Skin epidermis (tissue), 12 donors: ENCODE data around the gene IL1R2.

ENCODE experiments used
- H3K27ac ChIP-seq, 21 experiments: fragments of 200-600 bp; sonication (generic) in 11 of 21; one replicate each; pipeline ENCODE4 v1.5.0; 2020; ENCODE audit warnings: mild to moderate bottlenecking in 3 of 21, inconsistent platforms in 2 of 21, moderate library complexity in 2 of 21
- H3K4me3 ChIP-seq, 7 experiments: fragments of 200-600 bp; sonication (generic) in 2 of 7; one replicate each; pipeline ENCODE4 v1.5.0; 2020; ENCODE audit warnings: inconsistent platforms in 2 of 7, mild to moderate bottlenecking in 2 of 7, moderate library complexity in 1 of 7

Gene IL1R2

DNA sequence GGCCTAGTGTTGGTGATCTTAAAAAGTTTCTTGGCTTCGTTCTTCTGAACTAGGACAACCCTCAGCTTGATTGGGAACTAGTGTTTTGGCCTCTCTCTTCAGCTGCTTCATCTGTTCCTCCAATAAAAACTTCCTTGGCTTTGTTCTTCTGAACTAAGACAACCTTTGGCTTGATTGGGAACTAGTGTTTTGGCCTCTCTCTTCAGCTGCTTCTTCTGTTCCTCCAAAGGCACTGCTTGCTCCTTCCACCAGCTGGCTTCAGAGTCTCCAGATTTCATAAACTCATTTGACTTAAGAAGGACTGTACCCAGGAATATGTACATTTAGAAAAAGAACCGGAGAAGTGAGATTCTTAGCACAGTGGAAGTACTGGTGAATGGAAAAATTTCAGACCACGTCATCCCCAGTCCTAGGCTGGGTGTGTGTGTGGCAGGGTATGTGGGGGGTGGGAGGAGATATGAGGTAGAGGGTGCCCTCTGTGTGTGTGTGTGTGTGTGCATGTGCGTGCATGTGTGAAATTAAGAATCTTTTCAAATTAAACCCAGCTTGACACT, 20.4 kb downstream of the IL1R2 start:
- Histone ChIP-seq H3K4me3 (no peak overlapping the region), H3K27ac (peak overlapping the region in 8 of 21 experiments; percentile 4 to 64 (median 38))

DNA sequence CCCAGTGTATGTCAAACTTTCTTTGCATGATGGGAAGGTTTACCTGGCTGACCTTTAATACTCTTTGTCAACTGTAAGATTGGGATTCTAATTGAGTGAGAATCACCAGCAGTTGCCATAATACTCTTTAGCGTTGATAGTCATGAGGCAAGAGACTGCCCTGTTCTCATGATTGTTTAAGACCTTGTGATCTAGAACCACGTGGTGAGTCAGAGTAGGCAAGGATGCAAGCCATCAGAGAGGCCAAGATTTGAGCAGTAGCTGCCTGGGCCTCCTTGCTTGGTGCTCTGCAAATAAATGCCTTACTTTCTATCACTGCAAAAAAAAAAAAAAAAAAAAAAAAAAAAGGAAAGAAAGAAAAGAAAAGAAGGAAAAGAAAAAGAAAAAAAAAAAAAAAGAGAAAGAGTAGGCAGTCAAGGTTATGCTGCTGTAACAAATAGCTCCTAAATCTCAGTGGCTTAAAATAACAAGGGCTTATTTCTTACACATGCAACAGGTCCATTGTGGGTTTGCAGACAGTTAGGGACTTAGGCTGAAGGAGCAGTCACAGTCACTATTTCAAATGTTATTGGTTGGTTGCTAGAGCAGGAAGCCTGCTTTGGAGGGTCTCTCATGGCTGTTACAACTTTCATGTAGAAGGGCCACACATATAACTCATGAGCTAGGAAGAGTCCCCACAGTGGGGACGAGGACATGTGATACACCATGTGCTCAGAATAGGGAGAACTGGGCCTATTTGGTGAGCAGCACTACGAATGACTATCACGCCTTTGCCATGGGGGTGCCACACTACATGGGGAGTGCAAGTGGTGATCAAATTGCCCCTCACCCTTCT, 21.7 kb downstream of the IL1R2 start:
- Histone ChIP-seq H3K4me3 (no peak overlapping the region), H3K27ac (peak overlapping the region in 2 of 21 experiments; percentile 26 to 53)

DNA sequence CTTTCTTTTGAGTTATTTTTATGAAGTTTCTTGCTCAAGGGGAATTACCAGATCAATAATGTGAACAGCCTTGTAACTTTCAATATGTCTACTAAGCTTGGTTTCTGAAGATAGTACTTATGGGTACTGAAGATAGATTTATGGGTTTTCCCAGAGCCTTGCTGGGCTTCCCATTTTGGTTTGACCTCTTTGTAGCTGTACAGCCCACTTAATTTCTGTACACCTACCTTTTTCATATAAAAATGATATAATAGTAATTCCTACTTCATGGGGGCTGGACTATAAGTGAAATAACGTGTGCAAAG, 22.2 kb downstream of the IL1R2 start:
- no peak overlapping the region for H3K27ac ChIP-seq

GRCh38 chr2:102015399-102015798, 23.6 kb downstream of the IL1R2 start:
- Histone ChIP-seq H3K27ac (no peak overlapping the region), H3K4me3 (no peak overlapping the region)

More for the DNA sequence above, 22.2 kb downstream of the IL1R2 start:
- H3K4me3 ChIP-seq, result no peak overlapping the region

GRCh38 chr2:102016399-102016955, 24.7 kb downstream of the IL1R2 start:
- Histone ChIP-seq H3K4me3 (no peak overlapping the region), H3K27ac (peak overlapping the region in 1 of 21 experiments; percentile 33)

GRCh38 chr2:102018823-102019445, 27.2 kb downstream of the IL1R2 start:
- H3K4me3 ChIP-seq, result no peak overlapping the region
- peak overlapping the region in 1 of 21 experiments; percentile 2 for H3K27ac ChIP-seq

GRCh38 chr2:102020596-102021170, 28.9 kb downstream of the IL1R2 start:
- H3K4me3 ChIP-seq, result no peak overlapping the region
- H3K27ac ChIP-seq, result peak overlapping the region in 12 of 21 experiments; percentile 24 to 75 (median 52)

- peak overlapping the region in 16 of 21 experiments; percentile 3 to 78 (median 52) for H3K27ac ChIP-seq
- H3K4me3 ChIP-seq, result no peak overlapping the region
These were observed 30.0 kb downstream of the IL1R2 start for GRCh38 chr2:102021779-102022178.

GRCh38 chr2:102022884-102023539, 31.3 kb downstream of the IL1R2 start:
- Histone ChIP-seq H3K27ac (peak overlapping the region in 15 of 21 experiments; percentile 5 to 84 (median 50)), H3K4me3 (no peak overlapping the region)

GRCh38 chr2:102024410-102024809, 32.6 kb downstream of the IL1R2 start:
- H3K27ac ChIP-seq, result peak overlapping the region in 17 of 21 experiments; percentile 9 to 85 (median 68)
- no peak overlapping the region for H3K4me3 ChIP-seq

GRCh38 chr2:102025016-102025501, 33.3 kb downstream of the IL1R2 start:
- H3K27ac ChIP-seq, result peak overlapping the region in 18 of 21 experiments; percentile 9 to 85 (median 68)
- H3K4me3 ChIP-seq, result no peak overlapping the region

DNA sequence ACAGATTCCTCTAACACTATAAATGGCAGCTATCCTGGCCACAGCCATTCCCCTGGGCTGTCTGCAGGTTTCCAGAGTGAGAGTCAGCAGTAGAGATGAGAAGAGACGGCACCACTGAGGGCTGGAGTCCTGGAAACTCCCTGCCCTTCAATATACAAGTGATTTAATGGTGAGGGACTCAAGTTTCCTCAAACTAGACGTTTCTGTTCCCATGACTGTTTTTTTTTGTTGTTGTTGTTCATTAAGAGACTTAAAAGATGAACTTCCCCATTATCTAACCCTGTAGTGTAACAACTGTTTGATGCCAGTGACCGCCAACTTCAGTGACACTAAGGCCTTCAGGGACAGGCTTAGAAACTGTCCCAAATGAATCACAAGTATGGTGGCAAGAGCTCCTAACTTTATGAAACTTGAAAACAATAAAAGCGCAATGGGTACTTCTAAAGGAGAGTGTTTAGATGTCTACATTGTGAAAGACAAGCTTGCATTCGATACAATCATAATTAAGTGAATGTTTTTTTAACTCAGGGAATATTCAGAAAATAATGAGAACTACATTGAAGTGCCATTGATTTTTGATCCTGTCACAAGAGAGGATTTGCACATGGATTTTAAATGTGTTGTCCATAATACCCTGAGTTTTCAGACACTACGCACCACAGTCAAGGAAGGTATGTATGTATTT, 34.0 kb downstream of the IL1R2 start:
- H3K4me3 ChIP-seq, result no peak overlapping the region
- H3K27ac ChIP-seq, result peak overlapping the region in 16 of 21 experiments; percentile 28 to 85 (median 72)

DNA sequence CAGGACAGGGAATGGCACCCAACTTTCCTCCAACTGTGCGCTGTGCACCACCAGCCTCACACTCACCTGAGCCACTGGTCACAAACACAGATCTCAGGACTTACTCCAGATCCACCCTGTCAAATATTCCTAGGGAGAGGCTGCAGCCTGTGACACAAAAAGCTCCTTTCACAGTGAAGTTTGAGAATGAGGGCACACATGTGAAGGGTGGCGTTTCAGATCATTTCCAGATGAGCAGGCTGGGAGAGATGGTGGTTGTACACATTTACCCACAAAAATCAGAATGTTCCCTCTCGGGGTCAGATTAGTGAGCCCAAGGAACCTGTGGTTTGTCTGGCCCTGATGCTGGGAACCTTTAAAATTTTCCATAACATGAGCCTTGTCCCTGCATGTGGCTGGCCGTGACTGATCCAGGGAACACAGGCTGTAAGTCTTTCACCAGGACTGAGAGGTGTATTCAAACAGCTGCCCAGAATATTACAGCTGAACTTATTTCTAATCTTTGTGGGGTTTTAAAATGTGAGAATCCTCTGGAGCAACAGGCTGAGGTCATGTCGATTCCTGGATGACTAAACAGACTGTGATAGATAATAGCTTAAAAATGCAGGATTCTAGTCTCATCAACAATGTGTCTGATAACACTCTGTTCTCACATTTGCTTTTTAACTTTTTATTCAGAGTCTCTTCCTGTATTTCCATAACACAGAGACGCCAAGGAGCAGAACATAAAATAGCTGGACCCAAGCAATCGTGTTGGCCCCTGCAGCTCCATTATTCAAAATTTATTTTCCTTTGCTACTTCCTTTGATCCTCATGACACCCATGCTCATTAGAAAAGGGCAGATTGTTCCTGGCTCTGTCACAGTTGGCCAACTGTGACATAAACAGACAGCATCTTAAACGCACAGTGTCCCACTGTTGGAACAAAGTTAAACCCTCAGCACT, 35.5 kb downstream of the IL1R2 start:
- H3K27ac ChIP-seq, result peak overlapping the region in 20 of 21 experiments; percentile 0 to 85 (median 70)
- H3K4me3 ChIP-seq, result no peak overlapping the region

DNA sequence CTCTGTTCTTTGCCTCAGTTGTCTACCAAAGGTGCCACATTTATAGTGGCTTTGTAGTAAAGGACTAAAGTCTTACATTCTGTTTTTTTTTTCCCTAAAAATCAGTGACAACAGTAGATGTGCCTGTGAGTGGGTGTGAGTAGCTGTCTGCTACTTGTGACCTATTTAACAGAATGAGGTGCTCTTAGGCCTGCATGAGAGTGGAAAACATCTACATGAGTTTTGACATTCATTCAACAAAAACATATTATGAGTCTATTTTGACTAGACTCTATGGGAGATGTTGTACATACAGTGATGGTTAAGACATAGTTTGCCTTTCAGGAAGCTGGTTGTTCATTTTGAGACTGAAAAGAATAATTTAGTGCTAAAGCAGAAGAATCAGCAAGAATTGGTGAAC, 36.7 kb downstream of the IL1R2 start:
- peak overlapping the region in 15 of 21 experiments; percentile 35 to 85 (median 70) for H3K27ac ChIP-seq

DNA sequence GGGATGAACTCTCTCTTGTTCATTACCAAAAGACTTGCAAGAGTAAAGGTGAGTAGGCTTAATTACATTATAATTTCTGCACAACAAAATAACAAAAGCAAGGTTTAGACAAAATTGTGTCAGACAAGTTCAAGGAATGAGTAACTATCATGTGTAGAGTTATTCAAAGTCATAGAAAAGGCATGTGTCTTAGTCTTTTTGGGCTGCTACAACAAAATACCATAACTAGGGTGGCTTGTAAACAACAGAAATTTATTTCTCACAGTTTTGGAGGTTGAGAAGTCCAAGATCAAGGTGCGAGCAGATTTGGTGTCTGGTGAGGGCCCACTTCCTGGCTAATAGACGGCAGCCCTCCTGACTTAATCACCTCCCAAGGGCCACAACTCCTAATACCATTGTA, 37.6 kb downstream of the IL1R2 start:
- H3K27ac ChIP-seq, result peak overlapping the region in 5 of 21 experiments; percentile 25 to 85 (median 77)

More for the DNA sequence above, 36.7 kb downstream of the IL1R2 start:
- no peak overlapping the region for H3K4me3 ChIP-seq

DNA sequence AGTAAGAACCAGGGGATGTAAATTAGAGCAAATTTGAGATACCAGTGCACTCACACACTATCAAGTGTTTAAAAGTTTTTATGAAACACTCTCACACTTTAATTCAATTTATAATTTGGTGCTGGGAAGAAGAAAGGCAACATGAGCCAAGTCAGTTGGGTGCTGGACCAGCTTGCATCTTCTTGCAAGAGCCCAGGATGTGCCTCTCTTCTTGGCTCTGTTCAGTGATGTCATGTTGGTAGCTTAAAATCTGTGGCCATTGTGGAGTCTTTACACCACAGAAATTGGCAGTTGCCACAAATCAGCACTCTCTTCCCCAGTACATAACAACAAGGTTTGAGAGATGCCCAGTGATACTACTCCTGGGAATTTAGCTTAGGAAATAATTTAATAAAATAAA, 38.2 kb downstream of the IL1R2 start:
- no peak overlapping the region for H3K4me3 ChIP-seq
- peak overlapping the region in 4 of 21 experiments; percentile 25 to 77 (median 38) for H3K27ac ChIP-seq

More for the DNA sequence above, 37.6 kb downstream of the IL1R2 start:
- no peak overlapping the region for H3K4me3 ChIP-seq

DNA sequence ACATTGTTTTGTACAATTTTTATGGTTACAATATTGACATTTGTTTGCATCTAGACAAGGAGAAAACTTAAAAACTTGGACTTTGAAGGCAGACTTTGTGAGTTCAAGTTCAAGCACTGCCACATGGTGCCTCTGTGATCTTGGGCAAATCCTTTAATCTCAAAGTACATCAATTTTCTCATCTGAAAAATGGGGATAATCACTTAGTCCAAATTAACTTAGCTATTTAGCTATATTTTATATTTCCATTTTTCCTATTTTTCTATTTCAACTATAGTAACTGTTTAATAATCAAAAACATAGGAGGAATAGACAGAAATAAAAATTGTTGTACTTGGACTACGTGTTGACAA, 38.7 kb downstream of the IL1R2 start:
- no peak overlapping the region for H3K4me3 ChIP-seq
- H3K27ac ChIP-seq, result peak overlapping the region in 2 of 21 experiments; percentile 48 to 77
